ENCODE results near the gene DCDC2.
"Not testable (repeated sequence)": the region's sequence is repeated elsewhere in the genome, so short reads cannot be mapped to it uniquely, and the experiment has no call there.

The DCDC2 gene

GRCh38 chr6:24255676-24256075 is 102.2 kb downstream of the DCDC2 start:
- DNase-seq, result no peak

- DNase-seq, result no peak
These were observed 104.5 kb downstream of the DCDC2 start for GRCh38 chr6:24253360-24253759.

- no peak for DNase-seq
These were observed 105.6 kb downstream of the DCDC2 start for GRCh38 chr6:24252280-24252679.

- no peak for DNase-seq
These were observed 106.5 kb downstream of the DCDC2 start for GRCh38 chr6:24251339-24251738.

- no peak for DNase-seq
These were observed 107.9 kb downstream of the DCDC2 start for GRCh38 chr6:24249926-24250325.

GRCh38 chr6:24245275-24245674 is 112.6 kb downstream of the DCDC2 start:
- DNase-seq, result no peak

- no peak for DNase-seq
These were observed 114.9 kb downstream of the DCDC2 start for GRCh38 chr6:24242924-24243323.

GRCh38 chr6:24241779-24242178 is 116.1 kb downstream of the DCDC2 start:
- DNase-seq, result not testable (repeated sequence)

GRCh38 chr6:24240943-24241342 is 116.9 kb downstream of the DCDC2 start:
- DNase-seq, result no peak

GRCh38 chr6:24240380-24240928 is 117.4 kb downstream of the DCDC2 start:
- no peak for DNase-seq

- no peak for DNase-seq
These were observed 119.2 kb downstream of the DCDC2 start for GRCh38 chr6:24238700-24239099.

- DNase-seq, result not testable (repeated sequence)
These were observed 121.1 kb downstream of the DCDC2 start for GRCh38 chr6:24236779-24237178.

GRCh38 chr6:24233813-24234442 is 123.9 kb downstream of the DCDC2 start:
- no peak for DNase-seq

GRCh38 chr6:24231438-24231977 is 126.4 kb downstream of the DCDC2 start:
- no peak for DNase-seq

GRCh38 chr6:24229696-24230405 is 128.0 kb downstream of the DCDC2 start:
- no peak for DNase-seq

- DNase-seq, result no peak
These were observed 129.1 kb downstream of the DCDC2 start for GRCh38 chr6:24228681-24229255.

GRCh38 chr6:24228123-24228522 is 129.7 kb downstream of the DCDC2 start:
- DNase-seq, result no peak

GRCh38 chr6:24227556-24227955 is 130.3 kb downstream of the DCDC2 start:
- no peak for DNase-seq

- no peak for DNase-seq
These were observed 131.3 kb downstream of the DCDC2 start for GRCh38 chr6:24226541-24226940.

- no peak for DNase-seq
These were observed 132.0 kb downstream of the DCDC2 start for GRCh38 chr6:24225838-24226237.

- no peak for DNase-seq
These were observed 134.5 kb downstream of the DCDC2 start for GRCh38 chr6:24223115-24223919.

GRCh38 chr6:24219670-24220069 is 138.2 kb downstream of the DCDC2 start:
- DNase-seq, result no peak

- no peak for DNase-seq
These were observed 142.9 kb downstream of the DCDC2 start for GRCh38 chr6:24214984-24215383.

Measured in GDM1 (cell line).